Uterus (tissue), 4 donors: ENCODE measurements around the gene MSGN1. TPM values are rescaled to one million over a fixed set of nuclear protein-coding genes. Genes with fewer than 3 reads are reported as not detected.

Source experiments
- DNase-seq, 2 donors: peaks; one replicate each; pipeline ENCODE4 v3.0.0-alpha.2; 2019 to 2020
- H3K27ac ChIP-seq, 2 donors: fragments of 200-600 bp; sonication (generic); 1 replicate in 1 of 2; 2 replicates in 1 of 2; pipeline ENCODE4 v1.5.1; 2016 to 2018
- H3K27me3 ChIP-seq, 2 donors: fragments of 200-600 bp; sonication (generic); one replicate each; pipeline ENCODE4 v1.5.1; 2018 to 2019; ENCODE audit warnings: control low read depth in 1 of 2
- H3K36me3 ChIP-seq, 2 donors: fragments of 200-600 bp; sonication (generic); one replicate each; pipeline ENCODE4 v1.5.1; 2019; ENCODE audit warnings: control low read depth in 1 of 2
- H3K4me1 ChIP-seq, 2 donors: fragments of 200-600 bp; sonication (generic); one replicate each; pipeline ENCODE4 v1.5.1; 2018 to 2019; ENCODE audit warnings: control low read depth in 1 of 2
- H3K4me3 ChIP-seq, 2 donors: fragments of 200-600 bp; sonication (generic); 1 replicate in 1 of 2; 2 replicates in 1 of 2; pipeline ENCODE4 v1.5.1; 2018 to 2019; ENCODE audit warnings: mild to moderate bottlenecking in 1 of 2
- H3K9me3 ChIP-seq, 2 donors: fragments of 200-600 bp; sonication (generic); one replicate each; pipeline ENCODE4 v1.5.1; 2019; ENCODE audit warnings: control low read depth in 1 of 2
- CTCF ChIP-seq, 4 experiments: fragments of 200-600 bp in 2 of 4; fragments of 450-650 bp in 2 of 4; sonication (generic) in 2 of 4; IDR thresholded peaks; one replicate each; pipeline ENCODE4 v1.5.1; 2016 to 2019; ENCODE audit warnings: antibody characterized with exemption in 4 of 4, mild to moderate bottlenecking in 2 of 4, moderate library complexity in 1 of 4
- POLR2A ChIP-seq, 2 donors: fragments of 450-650 bp; IDR thresholded peaks; one replicate each; pipeline ENCODE4 v1.6.1; 2016; ENCODE audit warnings: antibody characterized with exemption in 2 of 2, mild to moderate bottlenecking in 1 of 2, moderate library complexity in 1 of 2
- intact Hi-C: fragments of 100-400 bp; cut with DNase I; formaldehyde crosslinking; loops from one replicate; pipeline ENCODE4 v1.15.1; 2023; ENCODE audit warnings: low total_unique reads
- total RNA-seq, 4 donors: library from RNA; depleted of rRNA in 3 of 4; stranded (reverse); fragments of >200 nt in 3 of 4; gene quantifications; one replicate each; pipeline versions ENCODE4 v1.1.0 to v1.2.4, GENCODE V29; 2014 to 2023
- donor health status: DM: yes; HTN: yes; CAD: no.

The MSGN1 gene
- total RNA-seq, 4 donors from 2014 or later = not detected

- intact Hi-C loops = no loop called here
- Histone ChIP-seq H3K9me3 (no peaks in the 10 kb centered on the region), H3K27me3 (no peaks in the 10 kb centered on the region), H3K4me1 (no peaks in the 10 kb centered on the region), H3K27ac (no peak overlapping the region), H3K4me3 (no peak overlapping the region), H3K36me3 (no peaks in the 10 kb centered on the region)
- no peak for TF ChIP-seq POLR2A (IDR thresholded peaks at IDR 0.05)
- no peak for TF ChIP-seq CTCF (IDR thresholded peaks at IDR 0.05)
- no peak for DNase-seq
Measured at GRCh38 chr2:17781482-17781881, 34.8 kb upstream of the MSGN1 start.

DNA sequence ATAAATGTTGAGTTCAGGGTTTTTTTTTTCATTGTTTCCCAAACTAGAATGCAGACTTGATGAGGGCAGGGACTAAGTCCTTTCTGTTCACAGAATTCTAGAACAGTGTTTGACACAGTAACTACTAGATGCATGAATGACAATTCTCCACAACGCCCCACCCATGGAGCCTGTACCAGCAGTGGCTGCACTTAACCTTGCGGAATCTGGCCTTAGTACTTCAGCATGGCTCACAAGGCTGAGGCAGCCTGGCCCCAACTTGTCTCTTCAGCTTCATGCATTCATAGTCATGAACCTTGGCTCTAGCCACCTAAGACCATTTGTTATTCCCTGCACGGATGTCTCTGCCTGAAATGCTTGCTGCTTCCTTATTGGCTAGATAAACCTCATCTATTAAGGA is 29.5 kb upstream of the MSGN1 start:
- Histone ChIP-seq H3K4me1 (no peaks in the 10 kb centered on the region), H3K27me3 (no peaks in the 10 kb centered on the region), H3K4me3 (no peak overlapping the region), H3K27ac (no peak overlapping the region), H3K36me3 (no peaks in the 10 kb centered on the region), H3K9me3 (no peaks in the 10 kb centered on the region)
- TF ChIP-seq POLR2A (IDR thresholded peaks at IDR 0.05) = no peak
- no peak for TF ChIP-seq CTCF (IDR thresholded peaks at IDR 0.05)
- intact Hi-C loops = no loop called here
- DNase-seq = no peak

- TF ChIP-seq POLR2A (IDR thresholded peaks at IDR 0.05) (no peak), CTCF (IDR thresholded peaks at IDR 0.05) (no peak)
- Histone ChIP-seq H3K27ac (no peak overlapping the region), H3K4me3 (no peak overlapping the region), H3K9me3 (no peaks in the 10 kb centered on the region), H3K4me1 (no peaks in the 10 kb centered on the region), H3K36me3 (no peaks in the 10 kb centered on the region), H3K27me3 (no peaks in the 10 kb centered on the region)
- intact Hi-C loops = no loop called here
- no peak for DNase-seq
Measured at GRCh38 chr2:17788773-17789172, 27.5 kb upstream of the MSGN1 start.

DNA sequence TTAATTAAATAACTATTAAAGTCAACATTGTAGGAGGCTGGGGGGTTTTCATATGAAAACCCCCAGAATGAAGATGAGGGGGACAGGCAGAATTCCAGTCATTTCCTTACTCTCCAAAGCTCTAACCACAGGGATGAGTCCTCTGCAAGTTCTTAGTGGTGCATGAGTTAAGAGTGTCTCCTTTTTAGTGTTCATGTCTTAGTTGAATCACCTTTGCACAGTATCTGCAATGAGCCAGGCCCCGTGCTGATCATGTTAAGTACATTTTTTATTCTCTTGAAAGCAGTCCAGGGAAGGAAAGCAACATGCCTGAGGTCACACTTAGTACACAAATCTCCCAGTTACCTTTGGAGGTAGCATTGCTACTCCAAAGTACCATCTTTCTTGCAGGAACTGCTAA is 25.7 kb upstream of the MSGN1 start:
- no peak overlapping the region for H3K4me3 ChIP-seq
- H3K27ac ChIP-seq = no peak overlapping the region
- H3K36me3 ChIP-seq = no peaks in the 10 kb centered on the region
- H3K27me3 ChIP-seq = no peaks in the 10 kb centered on the region
- H3K4me1 ChIP-seq = no peaks in the 10 kb centered on the region
- no peaks in the 10 kb centered on the region for H3K9me3 ChIP-seq
- intact Hi-C loops = no loop called here
- DNase-seq = no peak
- TF ChIP-seq POLR2A (IDR thresholded peaks at IDR 0.05) = no peak
- TF ChIP-seq CTCF (IDR thresholded peaks at IDR 0.05) = no peak

- intact Hi-C loops = no loop called here
- no peaks in the 10 kb centered on the region for H3K9me3 ChIP-seq
- no peaks in the 10 kb centered on the region for H3K27me3 ChIP-seq
- H3K4me3 ChIP-seq = no peak overlapping the region
- no peak for DNase-seq
- no peak overlapping the region for H3K27ac ChIP-seq
- no peaks in the 10 kb centered on the region for H3K4me1 ChIP-seq
- no peak for TF ChIP-seq POLR2A (IDR thresholded peaks at IDR 0.05)
- TF ChIP-seq CTCF (IDR thresholded peaks at IDR 0.05) = no peak
- no peaks in the 10 kb centered on the region for H3K36me3 ChIP-seq
Measured at GRCh38 chr2:17791121-17791816, 25.0 kb upstream of the MSGN1 start.
